CD4-positive, alpha-beta T cell treated with Interleukin-17A for 1 hour (primary cell): ENCODE measurements around the gene GPR160.
"Not testable (repeated sequence)": the region's sequence is repeated elsewhere in the genome, so short reads cannot be mapped to it uniquely, and the experiment has no call there.

Experiments
- DNase-seq: peaks from one replicate; pipeline ENCODE4 v3.0.0-alpha.2; 2020

The GPR160 gene

GRCh38 chr3:170037463-170038433, at the start of gene GPR160:
GPR160 (plus strand) TSS chr3:170037995; CDS start chr3:170083973, 45,978 bp downstream.
- peak; percentile 82 for DNase-seq

- no peak for DNase-seq
Measured at GRCh38 chr3:169990431-169990830, 47.4 kb upstream of the GPR160 start.

GRCh38 chr3:169992156-169992555, 45.6 kb upstream of the GPR160 start:
- DNase-seq = no peak

- DNase-seq = no peak
Measured at GRCh38 chr3:169992781-169993180, 45.0 kb upstream of the GPR160 start.

GRCh38 chr3:169993761-169994160, 44.0 kb upstream of the GPR160 start:
- no peak for DNase-seq

GRCh38 chr3:169996063-169996462, 41.7 kb upstream of the GPR160 start:
- DNase-seq = no peak

GRCh38 chr3:169998668-169999131, 39.1 kb upstream of the GPR160 start:
- DNase-seq = no peak

- no peak for DNase-seq
Measured at GRCh38 chr3:169999433-169999832, 38.4 kb upstream of the GPR160 start.

GRCh38 chr3:170000051-170000450, 37.7 kb upstream of the GPR160 start:
- DNase-seq = no peak

GRCh38 chr3:170002231-170002630, 35.6 kb upstream of the GPR160 start:
- no peak for DNase-seq

- DNase-seq = no peak
Measured at GRCh38 chr3:170002879-170003278, 34.9 kb upstream of the GPR160 start.

- DNase-seq = no peak
Measured at GRCh38 chr3:170003881-170004356, 33.9 kb upstream of the GPR160 start.

- peak; percentile 22 for DNase-seq
Measured at GRCh38 chr3:170007031-170007663, 30.6 kb upstream of the GPR160 start.

GRCh38 chr3:170010498-170010897, 27.3 kb upstream of the GPR160 start:
- no peak for DNase-seq

GRCh38 chr3:170012683-170013400, 25.0 kb upstream of the GPR160 start:
- no peak for DNase-seq

- no peak for DNase-seq
Measured at GRCh38 chr3:170016057-170016456, 21.7 kb upstream of the GPR160 start.

GRCh38 chr3:170019306-170019705, 18.5 kb upstream of the GPR160 start:
- not testable (repeated sequence) for DNase-seq

GRCh38 chr3:170021083-170021482, 16.7 kb upstream of the GPR160 start:
- no peak for DNase-seq

- no peak for DNase-seq
Measured at GRCh38 chr3:170022336-170022735, 15.5 kb upstream of the GPR160 start.

GRCh38 chr3:170023165-170023564, 14.6 kb upstream of the GPR160 start:
- DNase-seq = no peak

- no peak for DNase-seq
Measured at GRCh38 chr3:170024581-170024980, 13.2 kb upstream of the GPR160 start.

GRCh38 chr3:170027233-170028102, 10.3 kb upstream of the GPR160 start:
- peak; percentile 22 for DNase-seq
